Neural cell (in vitro differentiated cells): ENCODE results near the gene CLDN7. TPM values are rescaled to one million over a fixed set of nuclear protein-coding genes. Genes with fewer than 3 reads are reported as not detected.
A peak's percentile ranks its signal among the peaks of the same experiment; 100 is the strongest.

Source experiments
- H2AFZ ChIP-seq: fragments of 200-600, 300-800 bp; sonication (generic), shearing (Covaris generic); 2 replicates; pipeline ENCODE4 v1.6.0; 2014; ENCODE audit warnings: low read depth, mild to moderate bottlenecking, antibody characterized with exemption, low read length, moderate library complexity
- H3F3A ChIP-seq: fragments of 200-600 bp; shearing (Covaris generic); 2 replicates; pipeline ENCODE4 v1.6.1; 2016; ENCODE audit warnings: mild to moderate bottlenecking, moderate library complexity, mixed read lengths, antibody characterized with exemption, low read length; ENCODE audit not compliant: insufficient read depth, poor library complexity, severe bottlenecking
- H3K27ac ChIP-seq: fragments of 200-600, 300-800 bp; sonication (generic), shearing (Covaris generic); 2 replicates; pipeline ENCODE4 v1.5.1; 2014; ENCODE audit warnings: mild to moderate bottlenecking, low read length, moderate library complexity
- H3K27me3 ChIP-seq: fragments of 300-800, 200-600 bp; sonication (generic), shearing (Covaris generic); 2 replicates; pipeline ENCODE4 v1.6.0; 2014; ENCODE audit warnings: mild to moderate bottlenecking, low read depth, low read length, moderate library complexity; ENCODE audit not compliant: insufficient read depth
- H3K36me3 ChIP-seq: fragments of 300-800, 200-600 bp; sonication (generic), shearing (Covaris generic); 2 replicates; pipeline ENCODE4 v1.5.1; 2014; ENCODE audit warnings: mild to moderate bottlenecking, antibody characterized with exemption, low read length, moderate library complexity; ENCODE audit not compliant: insufficient read depth
- H3K4me2 ChIP-seq: fragments of 300-800, 200-600 bp; sonication (generic), shearing (Covaris generic); 2 replicates; pipeline ENCODE4 v1.6.0; 2014; ENCODE audit warnings: mild to moderate bottlenecking, low read length
- H3K4me3 ChIP-seq: fragments of 300-800, 200-600 bp; sonication (generic), shearing (Covaris generic); 2 replicates; pipeline ENCODE4 v1.5.1; 2014; ENCODE audit warnings: mild to moderate bottlenecking, low read length, moderate library complexity
- H3K79me2 ChIP-seq: fragments of 200-600 bp; shearing (Covaris generic); replicated peaks from 2 replicates; pipeline ENCODE4 v1.6.0; 2014; ENCODE audit warnings: mild to moderate bottlenecking, low read length, moderate library complexity; ENCODE audit not compliant: insufficient read depth
- H3K9ac ChIP-seq: fragments of 300-800, 200-600 bp; sonication (generic), shearing (Covaris generic); 2 replicates; pipeline ENCODE4 v1.6.1; 2016; ENCODE audit warnings: mild to moderate bottlenecking, low read length, mixed read lengths
- H3K9me2 ChIP-seq: fragments of 200-600 bp; shearing (Covaris generic); 2 replicates; pipeline ENCODE4 v1.6.1; 2016; ENCODE audit warnings: mild to moderate bottlenecking, low read length, mixed read lengths; ENCODE audit not compliant: insufficient read depth
- H3K9me3 ChIP-seq: fragments of 200-600, 300-800 bp; sonication (generic), shearing (Covaris generic); 2 replicates; pipeline ENCODE4 v1.6.1; 2016; ENCODE audit warnings: mild to moderate bottlenecking, mixed run types, low read length, moderate library complexity, mixed read lengths
- H4K20me1 ChIP-seq: fragments of 200-600 bp; shearing (Covaris generic); 2 replicates; pipeline ENCODE4 v1.6.1; 2016; ENCODE audit warnings: mild to moderate bottlenecking, mixed run types; ENCODE audit not compliant: insufficient read depth
- EZH2 ChIP-seq: fragments of 200-600, 300-800 bp; shearing (Covaris generic), sonication (generic); IDR thresholded peaks from 2 replicates; pipeline ENCODE4 v1.6.1; 2014; ENCODE audit warnings: antibody characterized with exemption, low read length, borderline replicate concordance, mild to moderate bottlenecking; ENCODE audit not compliant: insufficient read depth, poor library complexity, severe bottlenecking
- SMC3 ChIP-seq: fragments of 450-650 bp; conservative IDR thresholded peaks from 2 replicates; pipeline ENCODE4 v1.6.1; 2014; ENCODE audit warnings: antibody characterized with exemption, mild to moderate bottlenecking, moderate library complexity; ENCODE audit not compliant: poor library complexity
- polyA plus RNA-seq: library from polyadenylated mRNA; depleted of rRNA; stranded (reverse); fragments of >200 nt; gene quantifications from 2 replicates; pipeline ENCODE4 v1.2.3, GENCODE V29; 2014
- small RNA-seq, 3 experiments: library from RNA; depleted of rRNA; stranded (forward); fragments of <200 nt; gene quantifications; one replicate each; pipeline ENCODE3, GENCODE V24; 2012
- TF ChIP-seq, protein P1 (sequence below): IDR thresholded peaks from 2 replicates; pipeline ENCODE4 v1.6.1; 2012; ENCODE audit warnings: borderline replicate concordance

Gene CLDN7
- polyA plus RNA-seq, 1 donor from 2014 or later = 0.27 TPM

DNA sequence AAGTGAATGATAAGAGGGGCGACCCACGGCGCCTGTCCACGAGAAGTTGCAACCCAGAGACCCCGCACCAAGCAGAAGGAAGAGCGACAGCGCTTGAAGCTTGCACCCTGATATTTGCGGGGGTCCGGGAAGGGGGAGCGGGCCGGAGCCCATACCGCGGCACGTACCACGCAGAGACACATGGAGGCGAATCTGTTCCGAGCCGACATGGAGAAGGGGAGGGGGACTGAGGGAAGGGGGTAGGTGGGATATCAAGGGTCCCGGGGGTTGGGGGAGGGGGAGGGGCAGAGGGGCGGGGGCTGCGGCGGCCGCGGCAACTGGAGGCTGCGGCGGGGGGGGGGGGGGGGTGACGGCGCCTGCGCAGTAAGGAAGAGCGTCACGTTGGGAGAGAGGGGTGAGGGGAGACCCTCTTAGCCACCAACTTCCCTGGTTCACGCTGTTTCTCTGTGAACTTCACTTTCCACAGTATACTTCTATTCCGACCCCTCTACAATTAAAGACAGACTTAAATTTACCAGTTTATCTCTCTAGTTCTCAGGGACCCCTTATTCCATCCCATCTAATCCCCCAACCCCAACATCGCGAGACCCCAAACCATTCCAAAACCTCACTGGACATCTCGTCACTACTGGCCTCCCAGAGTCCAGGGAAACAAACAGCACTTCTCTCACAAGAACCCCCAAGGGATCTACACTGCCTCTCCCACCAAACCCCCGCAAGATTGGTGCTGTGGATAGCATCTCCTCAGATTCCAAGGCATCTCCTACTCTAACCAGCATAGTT lies 50.6 kb downstream of the CLDN7 start:
- TF ChIP-seq SMC3 (no peak), EZH2 (no peak)
- TF ChIP-seq, protein P1, sequence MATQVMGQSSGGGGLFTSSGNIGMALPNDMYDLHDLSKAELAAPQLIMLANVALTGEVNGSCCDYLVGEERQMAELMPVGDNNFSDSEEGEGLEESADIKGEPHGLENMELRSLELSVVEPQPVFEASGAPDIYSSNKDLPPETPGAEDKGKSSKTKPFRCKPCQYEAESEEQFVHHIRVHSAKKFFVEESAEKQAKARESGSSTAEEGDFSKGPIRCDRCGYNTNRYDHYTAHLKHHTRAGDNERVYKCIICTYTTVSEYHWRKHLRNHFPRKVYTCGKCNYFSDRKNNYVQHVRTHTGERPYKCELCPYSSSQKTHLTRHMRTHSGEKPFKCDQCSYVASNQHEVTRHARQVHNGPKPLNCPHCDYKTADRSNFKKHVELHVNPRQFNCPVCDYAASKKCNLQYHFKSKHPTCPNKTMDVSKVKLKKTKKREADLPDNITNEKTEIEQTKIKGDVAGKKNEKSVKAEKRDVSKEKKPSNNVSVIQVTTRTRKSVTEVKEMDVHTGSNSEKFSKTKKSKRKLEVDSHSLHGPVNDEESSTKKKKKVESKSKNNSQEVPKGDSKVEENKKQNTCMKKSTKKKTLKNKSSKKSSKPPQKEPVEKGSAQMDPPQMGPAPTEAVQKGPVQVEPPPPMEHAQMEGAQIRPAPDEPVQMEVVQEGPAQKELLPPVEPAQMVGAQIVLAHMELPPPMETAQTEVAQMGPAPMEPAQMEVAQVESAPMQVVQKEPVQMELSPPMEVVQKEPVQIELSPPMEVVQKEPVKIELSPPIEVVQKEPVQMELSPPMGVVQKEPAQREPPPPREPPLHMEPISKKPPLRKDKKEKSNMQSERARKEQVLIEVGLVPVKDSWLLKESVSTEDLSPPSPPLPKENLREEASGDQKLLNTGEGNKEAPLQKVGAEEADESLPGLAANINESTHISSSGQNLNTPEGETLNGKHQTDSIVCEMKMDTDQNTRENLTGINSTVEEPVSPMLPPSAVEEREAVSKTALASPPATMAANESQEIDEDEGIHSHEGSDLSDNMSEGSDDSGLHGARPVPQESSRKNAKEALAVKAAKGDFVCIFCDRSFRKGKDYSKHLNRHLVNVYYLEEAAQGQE = no peak
- H3K27me3 ChIP-seq = no peaks in the 10 kb centered on the region
- H4K20me1 ChIP-seq = no peaks in the 10 kb centered on the region
- H3K79me2 ChIP-seq = peaks cover 67% of the 10 kb centered on the region
- no peak overlapping the region for H2AFZ ChIP-seq
- H3K36me3 ChIP-seq = no peaks in the 10 kb centered on the region
- H3K9ac ChIP-seq = peak overlapping the region; percentile 55
- peak overlapping the region; percentile 62 for H3K4me3 ChIP-seq
- no peaks in the 10 kb centered on the region for H3K9me3 ChIP-seq
- peak overlapping the region; percentile 79 for H3K4me2 ChIP-seq
- no peaks in the 10 kb centered on the region for H3K9me2 ChIP-seq
- H3K27ac ChIP-seq = peak overlapping the region; percentile 98
- peaks cover 4% of the 10 kb centered on the region for H3F3A ChIP-seq

Small RNA genes lying within 50 kb of the gene (small RNA-seq; reads per million reads assigned to genes)
- 505 to 700 (median 562) reads per million in 3 experiments for gene MIR324
- 0 to 1.2 (median 0) reads per million in 3 experiments for gene RF00019

Other genes with a start within 250 kb of the CLDN7 start
- 122 and 136 TPM in 2 replicates for gene RNASEK, start 249.9 kb downstream of the CLDN7 start, polyA plus RNA-seq
- not detected in 2 replicates for gene BCL6B, start 239.4 kb downstream of the CLDN7 start, polyA plus RNA-seq
- 0.90 TPM in 1 of 2 replicates, not detected in the other for gene SLC16A13, start 226.5 kb downstream of the CLDN7 start, polyA plus RNA-seq
- gene SLC16A11, start 218.4 kb downstream of the CLDN7 start, polyA plus RNA-seq = not detected in 2 replicates
- not detected in 2 replicates for gene CLEC10A, start 182.2 kb downstream of the CLDN7 start, polyA plus RNA-seq
- gene ASGR2, start 147.7 kb downstream of the CLDN7 start, polyA plus RNA-seq = not detected in 2 replicates
- gene ASGR1, start 83.1 kb downstream of the CLDN7 start, polyA plus RNA-seq = 75.6 and 80.2 TPM in 2 replicates
- gene DLG4, start 42.6 kb downstream of the CLDN7 start, polyA plus RNA-seq = 126 and 145 TPM in 2 replicates
- 397 and 483 TPM in 2 replicates for gene ACADVL, start 42.5 kb downstream of the CLDN7 start, polyA plus RNA-seq
- 41.1 and 59.2 TPM in 2 replicates for gene DVL2, start 28.0 kb downstream of the CLDN7 start, polyA plus RNA-seq
- gene PHF23, start 23.0 kb downstream of the CLDN7 start, polyA plus RNA-seq = 55.7 and 60.3 TPM in 2 replicates
- gene GABARAP, start 20.0 kb downstream of the CLDN7 start, polyA plus RNA-seq = 384 and 512 TPM in 2 replicates
- 37.3 and 39.4 TPM in 2 replicates for gene CTDNEP1, start 10.7 kb downstream of the CLDN7 start, polyA plus RNA-seq
- 82.7 and 99.5 TPM in 2 replicates for gene ELP5, start 10.3 kb downstream of the CLDN7 start, polyA plus RNA-seq
- not detected in 2 replicates for gene SLC2A4, start 19.2 kb upstream of the CLDN7 start, polyA plus RNA-seq
- 1.8 and 2.1 TPM in 2 replicates for gene YBX2, start 32.2 kb upstream of the CLDN7 start, polyA plus RNA-seq
- 164 and 178 TPM in 2 replicates for gene EIF5A, start 45.1 kb upstream of the CLDN7 start, polyA plus RNA-seq
- 108 and 116 TPM in 2 replicates for gene GPS2, start 52.9 kb upstream of the CLDN7 start, polyA plus RNA-seq
- 58.4 and 61.0 TPM in 2 replicates for gene NEURL4, start 66.9 kb upstream of the CLDN7 start, polyA plus RNA-seq
- 0.66 and 9.2 TPM in 2 replicates for gene ACAP1, start 74.1 kb upstream of the CLDN7 start, polyA plus RNA-seq
- gene KCTD11, start 89.7 kb upstream of the CLDN7 start, polyA plus RNA-seq = 2.8 TPM in 2 replicates
- not detected in 2 replicates for gene TMEM95, start 92.7 kb upstream of the CLDN7 start, polyA plus RNA-seq
- 0.83 and 1.5 TPM in 2 replicates for gene TNK1, start 118.6 kb upstream of the CLDN7 start, polyA plus RNA-seq
- gene PLSCR3, start 132.0 kb upstream of the CLDN7 start, polyA plus RNA-seq = 15.9 and 25.2 TPM in 2 replicates
- 158 and 161 TPM in 2 replicates for gene TMEM256, start 141.6 kb upstream of the CLDN7 start, polyA plus RNA-seq
- 13.8 and 21.5 TPM in 2 replicates for gene NLGN2, start 145.4 kb upstream of the CLDN7 start, polyA plus RNA-seq
- not detected in 2 replicates for gene SPEM1, start 157.8 kb upstream of the CLDN7 start, polyA plus RNA-seq
- gene SPEM2, start 163.1 kb upstream of the CLDN7 start, polyA plus RNA-seq = not detected in 2 replicates
- gene SPEM3, start 166.4 kb upstream of the CLDN7 start, polyA plus RNA-seq = not detected in 2 replicates
- 0.14 TPM in 1 of 2 replicates, not detected in the other for gene TMEM102, start 173.0 kb upstream of the CLDN7 start, polyA plus RNA-seq
- gene FGF11, start 177.0 kb upstream of the CLDN7 start, polyA plus RNA-seq = 15.8 and 16.4 TPM in 2 replicates
- gene CHRNB1, start 182.6 kb upstream of the CLDN7 start, polyA plus RNA-seq = 17.9 and 18.2 TPM in 2 replicates
- 8.0 and 9.2 TPM in 2 replicates for gene ZBTB4, start 217.2 kb upstream of the CLDN7 start, polyA plus RNA-seq
- not detected in 2 replicates for gene SLC35G6, start 219.0 kb upstream of the CLDN7 start, polyA plus RNA-seq
- 9.1 and 22.6 TPM in 2 replicates for gene POLR2A, start 221.9 kb upstream of the CLDN7 start, polyA plus RNA-seq